GM23248 (cell line): ENCODE data around the gene EGFR.

Experiments used
- EZH2 ChIP-seq: fragments of 200-600 bp; sonication (generic); IDR thresholded peaks from 2 replicates; pipeline ENCODE4 v1.6.1; 2018; ENCODE audit warnings: antibody characterized with exemption, mild to moderate bottlenecking; ENCODE audit not compliant: insufficient read depth, poor library complexity, severe bottlenecking
- EZH2phosphoT487 ChIP-seq: fragments of 200-600 bp; sonication (generic); IDR thresholded peaks from 2 replicates; pipeline ENCODE4 v1.6.1; 2018; ENCODE audit warnings: antibody characterized with exemption, moderate library complexity, mild to moderate bottlenecking, low read depth; ENCODE audit not compliant: insufficient read depth

DNA sequence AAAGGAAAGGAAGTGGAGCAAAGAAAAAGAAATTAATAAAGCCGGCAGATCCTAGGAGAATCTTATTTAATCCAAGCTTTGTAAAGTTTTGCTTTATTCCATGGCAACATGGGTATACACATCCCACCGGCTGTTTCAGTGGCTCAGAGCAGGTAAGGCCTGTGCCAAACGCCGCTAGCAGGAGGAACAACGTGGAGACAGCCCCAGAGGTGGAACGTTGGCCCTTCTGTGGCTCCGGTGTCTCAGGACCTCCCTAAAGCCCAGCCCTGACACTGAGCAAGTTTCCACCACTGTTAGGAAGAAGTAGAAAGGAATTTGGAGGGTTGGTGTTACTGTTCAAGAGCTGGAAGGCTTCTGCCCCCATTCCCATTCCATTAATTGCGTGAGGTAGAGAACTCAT, 52.0 kb downstream of the EGFR start:
- TF ChIP-seq EZH2 (no peak), EZH2phosphoT487 (no peak)
